Liver (tissue), 9 donors: ENCODE data around the gene ACSL1. TPM values are rescaled to one million over a fixed set of nuclear protein-coding genes. Genes with fewer than 3 reads are reported as not detected.

Source experiments
- DNase-seq: peaks from one replicate; pipeline ENCODE4 v3.0.0-alpha.2; 2017; ENCODE audit warnings: low spot score
- H3K27ac ChIP-seq, 2 donors: one replicate each; pipeline ENCODE4 v1.7.0; 2013; ENCODE audit warnings: inconsistent platforms in 2 of 2, low read length in 2 of 2, control low read depth in 1 of 2, low read depth in 1 of 2, mild to moderate bottlenecking in 1 of 2
- H3K27me3 ChIP-seq, 4 donors: one replicate each; pipeline versions ENCODE4 v1.6.1 to v1.7.0; 2013; ENCODE audit warnings: low read length in 3 of 4, inconsistent platforms in 1 of 4, mild to moderate bottlenecking in 1 of 4, moderate library complexity in 1 of 4; ENCODE audit not compliant: control insufficient read depth in 4 of 4, insufficient read depth in 4 of 4
- H3K36me3 ChIP-seq, 4 donors: one replicate each; pipeline versions ENCODE4 v1.6.1 to v1.7.0; 2013; ENCODE audit warnings: low read length in 3 of 4, mild to moderate bottlenecking in 3 of 4, low read depth in 1 of 4, moderate library complexity in 1 of 4; ENCODE audit not compliant: control insufficient read depth in 4 of 4, insufficient read depth in 3 of 4
- H3K4me1 ChIP-seq, 4 donors: one replicate each; pipeline versions ENCODE4 v1.6.1 to v1.7.0; 2013; ENCODE audit warnings: low read length in 3 of 4, mild to moderate bottlenecking in 3 of 4, moderate library complexity in 1 of 4; ENCODE audit not compliant: control insufficient read depth in 4 of 4, insufficient read depth in 4 of 4
- H3K4me3 ChIP-seq, 3 donors: one replicate each; pipeline versions ENCODE4 v1.6.1 to v1.7.0; 2013; ENCODE audit warnings: low read length in 3 of 3, control low read depth in 1 of 3, low read depth in 1 of 3, mild to moderate bottlenecking in 1 of 3
- H3K9ac ChIP-seq, 2 donors: one replicate each; pipeline ENCODE4 v1.7.0; 2013; ENCODE audit warnings: low read length in 2 of 2, mild to moderate bottlenecking in 2 of 2, moderate library complexity in 2 of 2, control low read depth in 1 of 2, low read depth in 1 of 2
- H3K9me3 ChIP-seq, 4 donors: one replicate each; pipeline versions ENCODE4 v1.6.1 to v1.7.0; 2013; ENCODE audit warnings: low read length in 3 of 4; ENCODE audit not compliant: control insufficient read depth in 4 of 4
- ATF3 ChIP-seq: IDR thresholded peaks from 2 replicates; pipeline ENCODE4 v1.6.1; 2016; ENCODE audit warnings: antibody characterized with exemption
- CTCF ChIP-seq: fragments of 150-350 bp; IDR thresholded peaks from 2 replicates; pipeline ENCODE4 v1.5.1; 2017; ENCODE audit warnings: improper control_type of control experiment, low read depth, low read length; ENCODE audit not compliant: missing input control
- EGR1 ChIP-seq, 2 donors: IDR thresholded peaks; 2 replicates each; pipeline ENCODE4 v1.6.1; 2016 to 2018; ENCODE audit warnings: antibody characterized with exemption in 2 of 2, low read depth in 2 of 2
- FOXA1 ChIP-seq: IDR thresholded peaks from 2 replicates; pipeline ENCODE4 v1.6.1; 2016; ENCODE audit warnings: antibody characterized with exemption
- FOXA2 ChIP-seq: IDR thresholded peaks from 2 replicates; pipeline ENCODE4 v1.6.1; 2016; ENCODE audit warnings: antibody characterized with exemption
- GABPA ChIP-seq, 2 donors: IDR thresholded peaks in 1 of 2; conservative IDR thresholded peaks in 1 of 2; 2 replicates each; pipeline ENCODE4 v1.6.1; 2016; ENCODE audit warnings: antibody characterized with exemption in 2 of 2, mild to moderate bottlenecking in 1 of 2, moderate library complexity in 1 of 2
- HNF4A ChIP-seq, 2 donors: conservative IDR thresholded peaks; 2 replicates each; pipeline ENCODE4 v1.6.1; 2016; ENCODE audit warnings: antibody characterized with exemption in 2 of 2, mild to moderate bottlenecking in 2 of 2
- HNF4G ChIP-seq: IDR thresholded peaks from 2 replicates; pipeline ENCODE4 v1.6.1; 2016; ENCODE audit warnings: antibody characterized with exemption
- JUND ChIP-seq, 2 donors: IDR thresholded peaks; 2 replicates each; pipeline ENCODE4 v1.6.1; 2016; ENCODE audit warnings: antibody characterized with exemption in 2 of 2
- MAX ChIP-seq: IDR thresholded peaks from 2 replicates; pipeline ENCODE4 v1.6.1; 2016; ENCODE audit warnings: antibody characterized with exemption
- NR2F2 ChIP-seq: IDR thresholded peaks from 2 replicates; pipeline ENCODE4 v1.6.1; 2016; ENCODE audit warnings: antibody characterized with exemption
- RAD21 ChIP-seq, 2 donors: IDR thresholded peaks; 2 replicates each; pipeline ENCODE4 v1.6.1; 2016; ENCODE audit warnings: antibody characterized with exemption in 2 of 2, mild to moderate bottlenecking in 2 of 2
- REST ChIP-seq: IDR thresholded peaks from 2 replicates; pipeline ENCODE4 v1.6.1; 2016; ENCODE audit warnings: antibody characterized with exemption, mild to moderate bottlenecking
- RXRA ChIP-seq, 2 donors: IDR thresholded peaks; 2 replicates each; pipeline ENCODE4 v1.6.1; 2017 to 2018; ENCODE audit warnings: antibody characterized with exemption in 2 of 2, mild to moderate bottlenecking in 1 of 2
- SP1 ChIP-seq: IDR thresholded peaks from 2 replicates; pipeline ENCODE4 v1.6.1; 2018; ENCODE audit warnings: antibody characterized with exemption, mild to moderate bottlenecking
- TAF1 ChIP-seq: conservative IDR thresholded peaks from 2 replicates; pipeline ENCODE4 v1.6.1; 2016; ENCODE audit warnings: antibody characterized with exemption, mild to moderate bottlenecking
- YY1 ChIP-seq: IDR thresholded peaks from 2 replicates; pipeline ENCODE4 v1.6.1; 2016; ENCODE audit warnings: antibody characterized with exemption, mild to moderate bottlenecking
- ZBTB33 ChIP-seq: IDR thresholded peaks from 2 replicates; pipeline ENCODE4 v1.6.1; 2016; ENCODE audit warnings: antibody characterized with exemption
- WGBS: extraction: QIAGEN DNeasy Blood & Tissue Kit; methylation state at CpG from one replicate; pipeline ENCODE4 v1.1.7; 2013; 5-methylcytosine and 5-hydroxymethylcytosine counted together
- polyA plus RNA-seq, 2 donors: library from polyadenylated mRNA; stranded (reverse) in 1 of 2; unstranded in 1 of 2; fragments of 200-250 nt in 1 of 2; fragments of >200 nt in 1 of 2; fragmentation: Nextera tagmentation in 1 of 2; extraction: Ambion mirVana in 1 of 2; gene quantifications; one replicate each; pipeline versions ENCODE4 v1.2.1 to v1.2.3, GENCODE V29; 2013 to 2015
- total RNA-seq, 2 donors: library from RNA; depleted of rRNA; stranded (reverse); fragments of >200 nt; gene quantifications; one replicate each; pipeline ENCODE4 v1.2.3, GENCODE V29; 2014
- donor health status: healthy.
- donor health status: healthy.
- donor health status: healthy.
- donor health status: healthy.
- donor health status: healthy.

ACSL1 gene
- total and polyA plus RNA-seq, 4 donors, result 210 to 2,226 (median 878) TPM

GRCh38 chr4:184819786-184820185 is 6.0 kb downstream of the ACSL1 start:
- Histone ChIP-seq H3K4me3 (peak overlapping the region; percentile 2 to 45 (median 35)), H3K27ac (peak overlapping the region; percentile 75 to 82), H3K4me1 (peaks cover 5 to 74% (median 58%) of the 10 kb centered on the region in 4 donors), H3K27me3 (no peaks in the 10 kb centered on the region), H3K36me3 (no peaks in the 10 kb centered on the region), H3K9me3 (no peaks in the 10 kb centered on the region), H3K9ac (no peak overlapping the region)
- TF ChIP-seq CTCF (no peak), ZBTB33 (peak; percentile 74), FOXA2 (peak; percentile 75), ATF3 (peak; percentile 57), JUND (IDR thresholded peaks at IDR 0.05) (peak; percentile 27 to 71), TAF1 (no peak), SP1 (peak; percentile 90), RAD21 (IDR thresholded peaks at IDR 0.05) (peak; percentile 35 to 50), EGR1 (IDR thresholded peaks at IDR 0.05; ENCODE audit: low read depth in 2 of 2) (peak in 1 of 2 donors; percentile 51), RXRA (IDR thresholded peaks at IDR 0.05) (peak; percentile 90 to 97), REST (peak; percentile 67), MAX (peak; percentile 85), GABPA (IDR thresholded peaks at IDR 0.05 in 1 of 2, conservative IDR thresholded peaks at IDR 0.05 in 1 of 2) (no peak), YY1 (peak; percentile 58), HNF4G (peak; percentile 85), FOXA1 (no peak), NR2F2 (peak; percentile 55), HNF4A (conservative IDR thresholded peaks at IDR 0.05) (peak; percentile 95 to 97)
- 30% methylated on average over 6 of the region's 6 CpGs for WGBS
- no peak for DNase-seq
